Fibroblast of skin of left quadriceps (primary cell): ENCODE measurements around the gene HNRNPUL1.
"Not testable (repeated sequence)": the region's sequence is repeated elsewhere in the genome, so short reads cannot be mapped to it uniquely, and the experiment has no call there.

Experiments
- DNase-seq, 2 experiments: peaks; one replicate each; pipeline ENCODE4 v3.0.0-alpha.2; 2013; ENCODE audit warnings: low read depth in 2 of 2

The HNRNPUL1 gene

GRCh38 chr19:41263850-41264580 lies at the start of gene HNRNPUL1:
TSS of gene HNRNPUL1 (plus strand) at chr19:41264372. CDS start at chr19:41264504, 132 bp downstream.
- DNase-seq = peak; percentile 100

- DNase-seq = no peak
These were observed 46.4 kb upstream of the HNRNPUL1 start for GRCh38 chr19:41217741-41218140.

DNA sequence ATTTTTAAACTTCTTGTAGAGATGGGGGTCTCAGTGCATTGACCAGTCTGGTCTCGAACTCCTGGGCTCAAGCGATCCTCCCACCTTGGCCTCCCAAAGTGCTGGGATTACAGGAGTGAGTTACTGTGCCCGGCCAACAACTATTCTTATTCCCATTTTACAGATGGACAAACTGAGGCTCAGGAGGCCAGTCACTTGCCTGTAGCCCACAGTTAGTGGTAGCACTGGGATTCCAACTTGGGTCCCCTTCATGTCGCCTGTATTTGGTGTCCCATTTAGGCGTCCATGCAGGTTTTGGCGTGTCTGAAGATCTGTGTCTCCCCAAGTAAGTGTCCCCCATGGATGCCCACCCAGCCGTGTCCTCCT lies 45.9 kb upstream of the HNRNPUL1 start:
- DNase-seq = no peak

GRCh38 chr19:41218615-41219507 lies 45.3 kb upstream of the HNRNPUL1 start, which contains the start of gene AXL:
TSS of gene AXL (plus strand) at chr19:41219223. CDS start at chr19:41219393, 170 bp downstream.
- peak; percentile 48 for DNase-seq

GRCh38 chr19:41219924-41220567 lies 44.1 kb upstream of the HNRNPUL1 start:
- DNase-seq = no peak

GRCh38 chr19:41220811-41221210 lies 43.4 kb upstream of the HNRNPUL1 start:
- no peak for DNase-seq

GRCh38 chr19:41221514-41222205 lies 42.5 kb upstream of the HNRNPUL1 start:
- no peak for DNase-seq

DNA sequence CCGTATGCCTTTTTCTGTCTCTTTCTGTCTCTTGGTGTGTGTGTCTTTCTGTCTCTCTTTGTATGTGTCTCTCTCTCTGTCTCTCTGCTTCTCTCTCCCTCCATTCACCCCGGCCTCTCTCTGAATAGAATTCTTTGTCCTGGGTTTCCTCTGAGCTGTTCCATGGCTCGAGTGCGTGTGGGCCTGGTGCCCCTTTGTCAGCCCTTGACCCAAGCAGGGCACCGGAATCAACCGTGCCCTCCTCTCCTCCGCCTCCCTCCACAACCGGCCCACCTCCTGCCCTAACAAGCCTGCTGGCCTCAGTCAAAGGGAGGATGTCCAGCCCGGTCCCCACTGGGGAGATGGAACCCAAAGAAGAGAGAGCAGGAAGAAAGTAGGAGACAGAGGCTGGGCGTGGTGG lies 41.9 kb upstream of the HNRNPUL1 start:
- DNase-seq = no peak

DNA sequence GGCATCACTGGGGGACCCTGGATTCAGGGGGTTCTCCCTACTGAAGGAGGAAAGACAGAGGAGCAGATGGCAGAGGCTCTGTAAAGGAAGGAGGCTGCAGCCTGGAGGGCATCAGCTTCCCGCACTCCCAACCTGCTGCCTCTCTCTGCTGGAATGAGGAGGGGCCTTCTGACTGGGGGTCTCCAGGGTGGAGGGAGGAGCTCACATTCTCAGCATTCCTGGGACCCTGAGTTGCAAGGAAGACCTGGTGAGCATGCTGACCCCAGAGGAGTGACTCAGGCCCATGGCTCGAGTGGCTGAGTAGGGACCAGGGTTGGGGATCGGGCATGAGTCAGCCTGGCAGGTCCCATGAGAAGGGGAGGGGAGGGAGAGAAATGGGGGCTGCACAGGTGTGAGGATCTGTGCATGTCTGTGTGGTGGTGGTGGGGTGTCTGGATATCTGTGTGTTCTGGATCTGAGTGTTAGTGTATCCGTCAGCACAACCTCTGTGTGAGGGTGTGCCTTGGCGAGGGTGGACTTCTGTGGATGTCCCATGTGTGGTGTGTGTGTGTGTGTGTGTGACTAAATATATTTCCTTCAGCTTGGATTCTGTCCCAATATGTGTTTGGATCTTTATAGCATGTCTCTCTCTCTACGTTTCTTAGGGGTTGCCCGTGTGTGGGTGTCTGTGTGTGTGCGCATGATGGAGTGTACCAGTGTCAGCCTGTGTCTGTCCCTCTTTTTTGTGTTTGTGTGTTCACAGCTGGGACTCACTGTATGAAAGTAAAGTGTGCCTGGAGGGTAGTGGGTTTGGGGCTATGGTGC lies 40.5 kb upstream of the HNRNPUL1 start:
- peak; percentile 67 to 68 for DNase-seq

DNA sequence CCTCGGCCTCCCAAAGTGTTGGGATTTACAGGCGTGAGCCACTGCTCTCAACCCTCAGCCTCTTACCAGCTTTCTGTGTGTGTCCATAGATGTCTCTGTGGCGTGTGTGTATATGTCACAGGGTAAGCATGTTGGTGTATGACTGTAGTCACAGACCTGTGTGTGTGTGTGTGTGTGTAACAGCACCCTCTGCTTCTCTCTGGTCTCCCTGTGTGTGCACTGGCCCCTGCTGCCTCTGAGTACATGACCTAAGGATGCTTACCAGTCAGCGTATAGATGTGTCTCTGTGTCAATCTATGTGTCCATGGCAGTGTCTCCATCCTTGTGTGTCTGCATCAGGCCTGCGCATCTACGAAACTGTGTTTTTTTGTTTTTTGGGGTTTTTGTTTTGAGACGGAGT lies 39.5 kb upstream of the HNRNPUL1 start:
- no peak for DNase-seq

GRCh38 chr19:41225238-41226052 lies 38.7 kb upstream of the HNRNPUL1 start:
- peak; percentile 95 to 96 for DNase-seq

DNA sequence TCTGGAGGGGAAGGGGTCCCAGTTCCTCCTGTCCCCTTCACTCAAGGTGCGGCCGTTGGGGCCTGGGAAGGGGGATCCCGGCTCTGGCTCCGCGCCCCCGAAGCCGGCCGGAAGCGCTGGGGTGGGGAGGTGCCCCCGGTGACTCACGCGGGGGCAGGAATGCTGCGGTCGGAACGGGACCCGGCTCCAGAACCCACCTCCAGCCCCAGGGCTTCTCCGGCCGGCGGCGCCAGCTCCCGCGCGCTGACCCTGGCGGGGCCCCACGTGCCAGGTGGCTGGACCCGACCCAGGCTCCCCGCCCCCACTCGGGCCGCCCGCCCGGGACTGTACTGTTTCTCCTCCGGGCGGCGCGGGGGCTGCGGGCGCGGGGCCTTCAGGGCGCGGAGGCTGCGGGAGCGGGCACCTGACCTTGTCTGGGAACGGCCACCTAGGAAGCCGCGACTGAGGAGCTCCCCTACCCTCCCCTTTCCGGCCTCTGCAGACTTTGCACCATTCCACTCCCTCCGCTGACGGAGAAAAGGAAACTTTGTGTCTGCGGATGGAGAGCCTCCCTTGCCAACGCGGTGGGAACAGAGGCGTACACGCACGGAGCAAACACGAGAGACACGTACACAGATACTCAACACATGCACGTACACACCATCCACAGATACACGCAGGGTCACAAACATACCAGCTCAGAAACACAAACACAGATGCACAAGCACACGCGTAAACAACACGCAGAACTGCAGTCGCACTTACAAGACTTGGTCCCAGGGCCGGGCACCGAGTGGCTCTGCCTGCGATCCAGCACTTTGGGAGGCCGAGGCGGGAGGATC lies 37.9 kb upstream of the HNRNPUL1 start:
- DNase-seq = peak in 1 of 2 experiments; percentile 25

DNA sequence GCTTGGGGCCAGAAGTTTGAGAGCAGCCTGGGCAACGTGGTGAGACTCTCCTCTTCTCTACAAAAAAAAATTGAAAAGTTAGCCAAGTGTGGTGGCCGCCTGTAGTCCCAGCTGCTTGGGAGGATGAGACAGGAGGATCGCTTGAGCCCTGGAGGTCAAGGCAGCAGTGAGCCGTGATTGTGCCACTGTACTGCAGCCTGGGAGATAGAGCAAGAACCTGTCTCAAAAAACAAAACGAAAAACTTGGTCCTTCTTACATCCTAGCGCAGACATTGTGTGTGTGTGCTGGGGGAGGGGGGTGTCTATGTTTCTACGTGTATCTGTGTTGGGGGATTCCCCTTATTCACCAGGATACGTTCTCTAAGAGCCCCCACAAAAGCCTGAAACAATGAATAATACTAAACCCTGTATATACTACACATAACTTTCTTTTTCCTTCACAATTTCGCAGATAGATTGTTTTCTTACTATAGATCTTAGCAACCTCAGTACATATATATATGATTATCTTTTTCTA lies 37.2 kb upstream of the HNRNPUL1 start:
- DNase-seq = no peak

- no peak for DNase-seq
These were observed 35.7 kb upstream of the HNRNPUL1 start for GRCh38 chr19:41228486-41228885.

GRCh38 chr19:41229338-41229737 lies 34.8 kb upstream of the HNRNPUL1 start:
- DNase-seq = not testable (repeated sequence)

DNA sequence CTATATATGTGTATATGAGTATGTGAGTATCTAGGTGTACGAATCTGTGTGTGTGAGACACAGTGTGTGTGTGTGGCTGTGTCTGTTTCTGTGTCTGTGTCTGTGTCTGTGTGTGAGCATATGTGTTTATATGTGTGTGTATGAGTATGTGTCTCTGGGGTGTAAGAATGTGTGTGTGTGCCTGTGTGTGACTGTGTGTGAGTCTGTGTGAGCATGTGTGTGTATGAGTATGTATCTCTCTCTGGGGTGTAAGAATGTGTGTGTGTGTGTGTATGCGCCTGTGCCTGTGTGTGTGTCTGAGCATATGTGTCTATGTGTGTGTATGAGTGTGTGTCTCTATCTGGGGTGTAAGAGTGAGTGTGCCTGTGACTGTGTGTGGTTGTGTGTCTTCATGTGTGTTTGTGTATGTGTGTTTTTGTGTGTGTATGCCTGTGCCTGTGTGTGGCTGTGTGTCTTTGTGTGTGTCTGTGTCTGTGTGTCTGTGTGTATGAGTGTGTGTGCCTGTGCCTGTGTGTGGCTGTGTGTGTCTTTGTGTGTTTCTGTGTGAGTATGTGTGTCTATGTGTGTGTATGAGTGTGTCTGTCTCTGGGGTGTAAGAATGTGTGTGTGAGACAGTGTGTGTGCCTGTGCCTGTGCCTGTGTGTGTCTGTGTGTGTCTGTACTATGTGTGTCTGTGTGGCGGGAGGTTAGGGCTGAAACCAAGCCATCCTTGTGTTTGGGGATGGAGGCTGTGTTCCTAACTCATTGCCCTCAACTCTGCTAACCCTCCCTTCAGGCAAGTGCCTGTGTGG lies 33.9 kb upstream of the HNRNPUL1 start:
- no peak for DNase-seq

- no peak for DNase-seq
These were observed 31.5 kb upstream of the HNRNPUL1 start for GRCh38 chr19:41232686-41233085.

DNA sequence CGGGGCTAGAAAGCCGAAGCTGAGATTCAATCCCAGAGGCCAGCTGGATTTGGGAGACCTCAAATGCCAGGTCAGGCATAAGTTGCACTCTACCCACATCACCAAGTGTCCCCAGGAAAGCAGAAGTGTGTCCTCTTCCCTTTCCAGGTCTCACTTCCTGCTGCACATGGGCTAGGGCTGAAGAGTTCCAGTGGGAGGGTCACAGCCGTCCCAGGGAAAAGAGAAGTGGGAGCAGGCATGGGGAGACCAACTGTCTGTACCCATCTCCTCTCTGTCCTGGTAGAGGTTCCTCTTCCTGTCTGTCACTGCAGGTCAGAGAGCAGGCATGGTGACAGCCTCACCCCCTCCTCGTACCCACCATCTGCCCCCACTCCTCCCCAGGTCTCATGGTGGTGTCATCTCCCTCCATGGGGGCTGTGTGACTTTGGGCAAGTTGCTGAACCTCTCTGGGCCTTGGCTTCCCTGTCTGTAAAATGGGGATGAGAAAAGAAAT lies 30.4 kb upstream of the HNRNPUL1 start:
- no peak for DNase-seq
